Measurements from ENCODE around the gene SLC24A4.

Gene SLC24A4

DNA sequence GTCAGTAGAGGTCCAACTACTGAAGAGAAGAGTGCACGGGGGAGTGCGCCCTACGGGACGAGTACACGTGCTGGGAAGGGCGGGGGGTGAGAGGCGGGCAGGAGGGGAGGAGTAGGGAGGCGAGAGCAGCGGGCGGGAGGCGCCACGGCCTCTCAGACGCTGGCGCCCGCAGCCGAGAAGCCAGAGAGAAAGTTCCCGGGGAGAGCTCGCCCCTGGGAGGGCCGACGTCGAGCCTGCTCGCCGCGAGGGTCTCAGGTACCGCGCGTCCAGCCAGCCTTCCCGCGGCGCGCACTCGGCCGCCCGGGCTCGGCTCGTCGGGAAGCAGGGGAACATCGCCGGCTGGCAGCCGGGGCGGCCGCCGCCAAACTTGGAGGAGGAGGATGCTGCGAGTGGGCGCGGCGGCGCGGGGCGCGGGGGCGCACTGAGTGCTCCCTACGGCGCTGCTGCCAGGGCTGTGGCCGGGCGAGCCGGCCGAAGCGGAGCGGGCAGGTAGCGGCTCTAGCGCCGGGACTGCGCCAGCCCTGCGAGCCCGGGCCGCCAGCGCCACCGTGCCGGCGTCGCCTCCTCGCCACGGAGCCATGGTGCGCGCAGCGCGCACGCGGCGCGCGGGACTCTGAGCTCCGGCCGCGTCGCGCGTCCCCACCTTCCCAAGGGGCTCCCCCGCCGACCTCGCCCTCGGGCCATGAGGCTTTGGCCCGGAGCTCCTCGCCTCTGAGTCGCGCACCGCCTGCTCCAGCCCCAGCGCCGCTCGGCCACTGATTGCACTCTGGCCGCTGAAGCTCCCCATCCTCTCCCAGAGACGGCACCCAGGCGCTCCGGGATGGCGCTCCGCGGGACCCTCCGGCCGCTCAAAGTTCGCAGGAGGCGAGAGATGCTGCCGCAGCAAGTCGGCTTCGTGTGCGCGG is at the start of gene SLC24A4 (continued):
- TF ChIP-seq ZNF830 (tag by site-specific recombination; IDR thresholded peaks at IDR 0.05; ENCODE audit: low read depth) (no peak), ZNF785 (tag by site-specific recombination; IDR thresholded peaks at IDR 0.05) (no peak), ZNF654 (tag by site-specific recombination; IDR thresholded peaks at IDR 0.05; ENCODE audit: low read depth) (no peak), OVOL3 (tag by site-specific recombination; IDR thresholded peaks at IDR 0.05) (no peak), ZNF571 (tag by site-specific recombination; IDR thresholded peaks at IDR 0.05) (no peak), ZNF426 (tag by site-specific recombination; IDR thresholded peaks at IDR 0.05) (no peak), ZNF555 (tag by site-specific recombination; conservative IDR thresholded peaks at IDR 0.05) (no peak), ZNF677 (tag by site-specific recombination; IDR thresholded peaks at IDR 0.05) (0 out of 2 replicates have a peak, but pooled peaks have one; percentile 5), ZNF76 (tag by site-specific recombination; IDR thresholded peaks at IDR 0.05; ENCODE audit: borderline replicate concordance, low read depth) (no peak), ZNF843 (tag by site-specific recombination; IDR thresholded peaks at IDR 0.05) (no peak), ZBTB20 (tag by site-specific recombination; IDR thresholded peaks at IDR 0.05) (0 out of 2 replicates have a peak, but pooled peaks have one; percentile 20), ZIC2 (tag by site-specific recombination; IDR thresholded peaks at IDR 0.05) (peak; percentile 79), ZNF221 (tag by site-specific recombination; IDR thresholded peaks at IDR 0.05; ENCODE audit: borderline replicate concordance) (no peak), ZNF311 (tag by site-specific recombination; IDR thresholded peaks at IDR 0.05; ENCODE audit: borderline replicate concordance) (no peak), FEZF1 (tag by site-specific recombination; IDR thresholded peaks at IDR 0.05) (no peak), ZNF660 (tag by site-specific recombination; IDR thresholded peaks at IDR 0.05) (no peak), ZNF610 (tag by site-specific recombination; IDR thresholded peaks at IDR 0.05; ENCODE audit: borderline replicate concordance) (no peak)
- TF ChIP-seq, protein P1, sequence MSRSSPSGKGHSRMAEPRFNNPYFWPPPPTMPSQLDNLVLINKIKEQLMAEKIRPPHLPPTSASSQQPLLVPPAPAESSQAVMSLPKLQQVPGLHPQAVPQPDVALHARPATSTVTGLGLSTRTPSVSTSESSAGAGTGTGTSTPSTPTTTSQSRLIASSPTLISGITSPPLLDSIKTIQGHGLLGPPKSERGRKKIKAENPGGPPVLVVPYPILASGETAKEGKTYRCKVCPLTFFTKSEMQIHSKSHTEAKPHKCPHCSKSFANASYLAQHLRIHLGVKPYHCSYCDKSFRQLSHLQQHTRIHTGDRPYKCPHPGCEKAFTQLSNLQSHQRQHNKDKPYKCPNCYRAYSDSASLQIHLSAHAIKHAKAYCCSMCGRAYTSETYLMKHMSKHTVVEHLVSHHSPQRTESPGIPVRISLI (tag by site-specific recombination; IDR thresholded peaks at IDR 0.05): no peak
- TF ChIP-seq, protein P2, sequence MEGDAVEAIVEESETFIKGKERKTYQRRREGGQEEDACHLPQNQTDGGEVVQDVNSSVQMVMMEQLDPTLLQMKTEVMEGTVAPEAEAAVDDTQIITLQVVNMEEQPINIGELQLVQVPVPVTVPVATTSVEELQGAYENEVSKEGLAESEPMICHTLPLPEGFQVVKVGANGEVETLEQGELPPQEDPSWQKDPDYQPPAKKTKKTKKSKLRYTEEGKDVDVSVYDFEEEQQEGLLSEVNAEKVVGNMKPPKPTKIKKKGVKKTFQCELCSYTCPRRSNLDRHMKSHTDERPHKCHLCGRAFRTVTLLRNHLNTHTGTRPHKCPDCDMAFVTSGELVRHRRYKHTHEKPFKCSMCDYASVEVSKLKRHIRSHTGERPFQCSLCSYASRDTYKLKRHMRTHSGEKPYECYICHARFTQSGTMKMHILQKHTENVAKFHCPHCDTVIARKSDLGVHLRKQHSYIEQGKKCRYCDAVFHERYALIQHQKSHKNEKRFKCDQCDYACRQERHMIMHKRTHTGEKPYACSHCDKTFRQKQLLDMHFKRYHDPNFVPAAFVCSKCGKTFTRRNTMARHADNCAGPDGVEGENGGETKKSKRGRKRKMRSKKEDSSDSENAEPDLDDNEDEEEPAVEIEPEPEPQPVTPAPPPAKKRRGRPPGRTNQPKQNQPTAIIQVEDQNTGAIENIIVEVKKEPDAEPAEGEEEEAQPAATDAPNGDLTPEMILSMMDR (tag by site-specific recombination; IDR thresholded peaks at IDR 0.05): no peak
- TF ChIP-seq, protein P3, sequence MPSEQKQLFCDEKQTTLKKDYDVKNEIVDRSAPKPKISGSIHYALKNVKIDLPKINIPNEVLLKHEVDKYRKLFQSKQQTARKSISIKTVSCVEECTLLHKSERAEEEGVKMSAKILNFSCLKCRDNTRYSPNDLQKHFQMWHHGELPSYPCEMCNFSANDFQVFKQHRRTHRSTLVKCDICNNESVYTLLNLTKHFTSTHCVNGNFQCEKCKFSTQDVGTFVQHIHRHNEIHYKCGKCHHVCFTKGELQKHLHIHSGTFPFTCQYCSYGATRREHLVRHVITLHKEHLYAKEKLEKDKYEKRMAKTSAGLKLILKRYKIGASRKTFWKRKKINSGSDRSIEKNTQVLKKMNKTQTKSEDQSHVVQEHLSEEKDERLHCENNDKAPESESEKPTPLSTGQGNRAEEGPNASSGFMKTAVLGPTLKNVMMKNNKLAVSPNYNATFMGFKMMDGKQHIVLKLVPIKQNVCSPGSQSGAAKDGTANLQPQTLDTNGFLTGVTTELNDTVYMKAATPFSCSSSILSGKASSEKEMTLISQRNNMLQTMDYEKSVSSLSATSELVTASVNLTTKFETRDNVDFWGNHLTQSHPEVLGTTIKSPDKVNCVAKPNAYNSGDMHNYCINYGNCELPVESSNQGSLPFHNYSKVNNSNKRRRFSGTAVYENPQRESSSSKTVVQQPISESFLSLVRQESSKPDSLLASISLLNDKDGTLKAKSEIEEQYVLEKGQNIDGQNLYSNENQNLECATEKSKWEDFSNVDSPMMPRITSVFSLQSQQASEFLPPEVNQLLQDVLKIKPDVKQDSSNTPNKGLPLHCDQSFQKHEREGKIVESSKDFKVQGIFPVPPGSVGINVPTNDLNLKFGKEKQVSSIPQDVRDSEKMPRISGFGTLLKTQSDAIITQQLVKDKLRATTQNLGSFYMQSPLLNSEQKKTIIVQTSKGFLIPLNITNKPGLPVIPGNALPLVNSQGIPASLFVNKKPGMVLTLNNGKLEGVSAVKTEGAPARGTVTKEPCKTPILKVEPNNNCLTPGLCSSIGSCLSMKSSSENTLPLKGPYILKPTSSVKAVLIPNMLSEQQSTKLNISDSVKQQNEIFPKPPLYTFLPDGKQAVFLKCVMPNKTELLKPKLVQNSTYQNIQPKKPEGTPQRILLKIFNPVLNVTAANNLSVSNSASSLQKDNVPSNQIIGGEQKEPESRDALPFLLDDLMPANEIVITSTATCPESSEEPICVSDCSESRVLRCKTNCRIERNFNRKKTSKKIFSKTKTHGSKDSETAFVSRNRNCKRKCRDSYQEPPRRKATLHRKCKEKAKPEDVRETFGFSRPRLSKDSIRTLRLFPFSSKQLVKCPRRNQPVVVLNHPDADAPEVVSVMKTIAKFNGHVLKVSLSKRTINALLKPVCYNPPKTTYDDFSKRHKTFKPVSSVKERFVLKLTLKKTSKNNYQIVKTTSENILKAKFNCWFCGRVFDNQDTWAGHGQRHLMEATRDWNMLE (tag by site-specific recombination; conservative IDR thresholded peaks at IDR 0.05; ENCODE audit: low read depth): no peak
- TF ChIP-seq, protein P4, sequence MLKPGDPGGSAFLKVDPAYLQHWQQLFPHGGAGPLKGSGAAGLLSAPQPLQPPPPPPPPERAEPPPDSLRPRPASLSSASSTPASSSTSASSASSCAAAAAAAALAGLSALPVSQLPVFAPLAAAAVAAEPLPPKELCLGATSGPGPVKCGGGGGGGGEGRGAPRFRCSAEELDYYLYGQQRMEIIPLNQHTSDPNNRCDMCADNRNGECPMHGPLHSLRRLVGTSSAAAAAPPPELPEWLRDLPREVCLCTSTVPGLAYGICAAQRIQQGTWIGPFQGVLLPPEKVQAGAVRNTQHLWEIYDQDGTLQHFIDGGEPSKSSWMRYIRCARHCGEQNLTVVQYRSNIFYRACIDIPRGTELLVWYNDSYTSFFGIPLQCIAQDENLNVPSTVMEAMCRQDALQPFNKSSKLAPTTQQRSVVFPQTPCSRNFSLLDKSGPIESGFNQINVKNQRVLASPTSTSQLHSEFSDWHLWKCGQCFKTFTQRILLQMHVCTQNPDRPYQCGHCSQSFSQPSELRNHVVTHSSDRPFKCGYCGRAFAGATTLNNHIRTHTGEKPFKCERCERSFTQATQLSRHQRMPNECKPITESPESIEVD (tag by site-specific recombination; IDR thresholded peaks at IDR 0.05): no peak
- TF ChIP-seq, protein P5, sequence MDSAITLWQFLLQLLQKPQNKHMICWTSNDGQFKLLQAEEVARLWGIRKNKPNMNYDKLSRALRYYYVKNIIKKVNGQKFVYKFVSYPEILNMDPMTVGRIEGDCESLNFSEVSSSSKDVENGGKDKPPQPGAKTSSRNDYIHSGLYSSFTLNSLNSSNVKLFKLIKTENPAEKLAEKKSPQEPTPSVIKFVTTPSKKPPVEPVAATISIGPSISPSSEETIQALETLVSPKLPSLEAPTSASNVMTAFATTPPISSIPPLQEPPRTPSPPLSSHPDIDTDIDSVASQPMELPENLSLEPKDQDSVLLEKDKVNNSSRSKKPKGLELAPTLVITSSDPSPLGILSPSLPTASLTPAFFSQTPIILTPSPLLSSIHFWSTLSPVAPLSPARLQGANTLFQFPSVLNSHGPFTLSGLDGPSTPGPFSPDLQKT (IDR thresholded peaks at IDR 0.05; ENCODE audit: borderline replicate concordance, low read depth, low read length): no peak
- TF ChIP-seq, protein P6, sequence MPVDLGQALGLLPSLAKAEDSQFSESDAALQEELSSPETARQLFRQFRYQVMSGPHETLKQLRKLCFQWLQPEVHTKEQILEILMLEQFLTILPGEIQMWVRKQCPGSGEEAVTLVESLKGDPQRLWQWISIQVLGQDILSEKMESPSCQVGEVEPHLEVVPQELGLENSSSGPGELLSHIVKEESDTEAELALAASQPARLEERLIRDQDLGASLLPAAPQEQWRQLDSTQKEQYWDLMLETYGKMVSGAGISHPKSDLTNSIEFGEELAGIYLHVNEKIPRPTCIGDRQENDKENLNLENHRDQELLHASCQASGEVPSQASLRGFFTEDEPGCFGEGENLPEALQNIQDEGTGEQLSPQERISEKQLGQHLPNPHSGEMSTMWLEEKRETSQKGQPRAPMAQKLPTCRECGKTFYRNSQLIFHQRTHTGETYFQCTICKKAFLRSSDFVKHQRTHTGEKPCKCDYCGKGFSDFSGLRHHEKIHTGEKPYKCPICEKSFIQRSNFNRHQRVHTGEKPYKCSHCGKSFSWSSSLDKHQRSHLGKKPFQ (tag by site-specific recombination; IDR thresholded peaks at IDR 0.05): no peak

Data from HEK293 (cell line).